Stimulated activated CD4-positive, alpha-beta T cell treated with anti-CD3 and anti-CD28 coated beads, TNF-alpha, amount 100 ng/mL, for 4 hours (primary cell): ENCODE data around the gene LRP1.

ENCODE experiments used
- DNase-seq, 3 experiments: peaks; one replicate each; pipeline ENCODE4 v3.0.0-alpha.2; 2020; ENCODE audit warnings: low read depth in 3 of 3

LRP1 gene

GRCh38 chr12:57211791-57212700 is 83.8 kb downstream of the LRP1 start:
- no peak for DNase-seq

DNA sequence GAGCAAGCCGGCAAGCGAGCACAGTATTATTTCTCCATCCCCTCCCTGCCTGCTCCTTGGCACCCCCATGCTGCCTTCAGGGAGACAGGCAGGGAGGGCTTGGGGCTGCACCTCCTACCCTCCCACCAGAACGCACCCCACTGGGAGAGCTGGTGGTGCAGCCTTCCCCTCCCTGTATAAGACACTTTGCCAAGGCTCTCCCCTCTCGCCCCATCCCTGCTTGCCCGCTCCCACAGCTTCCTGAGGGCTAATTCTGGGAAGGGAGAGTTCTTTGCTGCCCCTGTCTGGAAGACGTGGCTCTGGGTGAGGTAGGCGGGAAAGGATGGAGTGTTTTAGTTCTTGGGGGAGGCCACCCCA is 84.4 kb downstream of the LRP1 start:
- DNase-seq: no peak

DNA sequence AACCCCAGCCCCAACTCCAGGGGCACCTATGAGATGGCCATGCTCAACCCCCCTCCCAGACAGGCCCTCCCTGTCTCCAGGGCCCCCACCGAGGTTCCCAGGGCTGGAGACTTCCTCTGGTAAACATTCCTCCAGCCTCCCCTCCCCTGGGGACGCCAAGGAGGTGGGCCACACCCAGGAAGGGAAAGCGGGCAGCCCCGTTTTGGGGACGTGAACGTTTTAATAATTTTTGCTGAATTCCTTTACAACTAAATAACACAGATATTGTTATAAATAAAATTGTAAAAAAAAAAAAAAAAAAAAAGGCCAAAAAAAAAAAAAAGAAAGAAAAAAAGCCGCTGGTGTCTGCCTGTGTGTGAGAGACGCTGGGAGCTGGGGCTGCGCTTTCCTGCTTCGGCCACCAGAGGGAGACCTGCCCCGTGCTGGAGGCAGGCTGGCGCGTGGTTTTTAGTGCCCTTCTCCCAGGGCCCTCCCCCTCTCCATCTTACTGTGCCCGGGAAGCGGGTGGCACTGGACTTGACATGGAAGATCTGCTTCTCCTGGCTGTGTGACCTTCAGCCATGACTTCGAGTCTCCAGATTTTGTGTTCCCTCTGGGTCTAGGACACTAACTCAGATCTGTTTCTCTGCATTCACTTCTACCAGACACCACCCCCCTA is 84.9 kb downstream of the LRP1 start:
- peak; percentile 61 to 75 (median 72) for DNase-seq

GRCh38 chr12:57213763-57214397 is 85.6 kb downstream of the LRP1 start:
- DNase-seq: no peak

DNA sequence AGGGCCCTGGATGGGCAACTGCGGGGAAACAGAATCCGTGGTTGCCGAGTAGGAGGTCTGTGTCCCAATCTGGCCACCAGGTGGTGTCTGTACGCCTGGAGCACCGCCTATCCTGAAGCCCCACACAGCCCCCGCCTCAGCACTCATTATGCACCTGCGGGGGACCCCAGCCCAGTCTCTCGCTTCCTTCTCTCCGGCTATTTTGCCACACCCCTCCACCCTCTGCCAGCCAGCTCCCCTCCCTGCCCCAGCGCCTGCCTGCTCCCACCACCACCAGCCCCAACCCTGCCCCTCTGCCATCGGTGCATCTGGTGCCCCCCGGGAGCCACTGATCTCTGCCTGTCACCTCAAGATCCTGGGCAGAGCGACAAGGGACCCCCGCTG is 86.1 kb downstream of the LRP1 start:
- peak; percentile 44 to 55 (median 53) for DNase-seq

DNA sequence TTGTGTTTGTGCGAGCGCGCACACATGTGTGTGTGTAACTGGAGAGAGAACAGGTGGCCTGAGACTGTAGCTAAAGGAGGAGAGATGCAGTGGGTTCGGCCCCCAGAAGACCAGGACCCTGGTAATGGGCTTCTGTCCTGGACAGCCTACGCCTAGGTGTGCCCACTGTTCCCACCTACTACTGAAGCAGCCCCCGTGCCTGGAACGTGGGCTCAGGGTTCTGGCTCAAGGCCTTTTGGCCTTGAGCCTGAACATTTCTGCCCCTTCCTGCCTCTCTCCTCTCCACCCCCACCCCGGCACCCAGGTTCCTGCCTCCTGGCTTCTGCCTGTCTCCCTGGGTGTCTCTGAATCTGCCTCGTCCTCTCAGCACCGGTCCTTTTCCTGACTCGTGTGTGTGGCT is 86.8 kb downstream of the LRP1 start:
- no peak for DNase-seq

DNA sequence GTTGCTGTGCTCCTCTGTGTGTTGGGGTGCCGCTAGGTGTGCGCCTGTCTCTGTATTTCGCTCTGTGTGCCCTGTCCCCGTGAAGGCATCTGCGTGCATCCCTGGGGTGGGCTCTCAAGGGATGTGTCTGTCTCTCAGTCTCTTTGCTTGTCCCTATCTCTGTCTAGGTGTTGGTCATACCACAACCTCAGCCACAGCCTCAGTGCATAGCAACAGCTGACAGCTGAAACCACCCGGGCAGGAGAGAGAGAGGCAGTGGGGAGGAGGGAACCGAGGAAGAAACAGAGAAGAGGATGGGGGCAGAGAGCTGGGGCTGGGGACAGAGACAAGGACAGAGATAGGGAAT is 87.4 kb downstream of the LRP1 start:
- no peak for DNase-seq

- peak in 2 of 3 experiments; percentile 50 to 55 for DNase-seq
These were observed 88.0 kb downstream of the LRP1 start, which contains the start of gene NXPH4 for GRCh38 chr12:57216014-57216911. NXPH4 (plus strand) TSS chr12:57216794; CDS start chr12:57216970, 176 bp downstream.

GRCh38 chr12:57216921-57217879 is 88.9 kb downstream of the LRP1 start:
- no peak for DNase-seq

DNA sequence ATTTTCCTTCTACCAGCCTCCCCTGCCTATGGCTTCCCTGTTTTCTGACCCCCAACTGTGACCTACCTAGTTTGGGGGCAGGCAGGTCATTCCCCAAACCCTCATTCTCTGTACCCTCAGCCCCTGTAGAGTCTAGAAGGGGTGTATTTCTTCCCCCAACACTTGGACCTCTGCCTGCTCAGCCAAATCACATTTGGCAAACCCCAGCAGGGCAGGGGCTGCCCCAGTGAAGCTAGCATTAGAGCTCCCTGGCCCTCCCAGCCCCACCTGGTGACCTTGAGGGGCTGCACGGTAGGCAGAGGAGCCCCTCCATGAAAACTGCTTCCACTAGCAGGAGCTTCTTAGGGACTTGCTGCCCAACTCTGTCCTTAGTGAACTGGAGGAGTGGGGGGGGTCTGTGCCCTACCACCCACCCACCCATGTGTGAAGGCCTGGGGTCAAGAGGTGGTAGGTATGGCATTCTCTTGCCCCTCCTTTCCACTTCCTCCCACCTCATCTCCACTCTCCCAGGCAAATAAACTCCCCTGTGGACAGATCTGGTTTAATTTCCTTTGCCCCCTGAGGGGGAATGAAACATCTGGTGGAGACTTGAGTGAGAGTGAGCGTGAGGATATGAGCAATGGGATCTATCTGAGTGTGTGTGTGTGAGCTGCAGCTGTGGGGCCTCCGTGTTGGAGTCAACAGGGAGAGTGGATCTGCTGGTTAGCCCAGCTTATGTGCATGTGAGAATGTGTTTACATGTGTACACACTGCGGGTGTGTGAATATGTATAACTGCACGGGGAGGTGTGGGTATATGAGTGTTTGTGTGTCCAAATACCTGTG is 90.0 kb downstream of the LRP1 start:
- no peak for DNase-seq

GRCh38 chr12:57219205-57219992 is 91.1 kb downstream of the LRP1 start:
- no peak for DNase-seq

DNA sequence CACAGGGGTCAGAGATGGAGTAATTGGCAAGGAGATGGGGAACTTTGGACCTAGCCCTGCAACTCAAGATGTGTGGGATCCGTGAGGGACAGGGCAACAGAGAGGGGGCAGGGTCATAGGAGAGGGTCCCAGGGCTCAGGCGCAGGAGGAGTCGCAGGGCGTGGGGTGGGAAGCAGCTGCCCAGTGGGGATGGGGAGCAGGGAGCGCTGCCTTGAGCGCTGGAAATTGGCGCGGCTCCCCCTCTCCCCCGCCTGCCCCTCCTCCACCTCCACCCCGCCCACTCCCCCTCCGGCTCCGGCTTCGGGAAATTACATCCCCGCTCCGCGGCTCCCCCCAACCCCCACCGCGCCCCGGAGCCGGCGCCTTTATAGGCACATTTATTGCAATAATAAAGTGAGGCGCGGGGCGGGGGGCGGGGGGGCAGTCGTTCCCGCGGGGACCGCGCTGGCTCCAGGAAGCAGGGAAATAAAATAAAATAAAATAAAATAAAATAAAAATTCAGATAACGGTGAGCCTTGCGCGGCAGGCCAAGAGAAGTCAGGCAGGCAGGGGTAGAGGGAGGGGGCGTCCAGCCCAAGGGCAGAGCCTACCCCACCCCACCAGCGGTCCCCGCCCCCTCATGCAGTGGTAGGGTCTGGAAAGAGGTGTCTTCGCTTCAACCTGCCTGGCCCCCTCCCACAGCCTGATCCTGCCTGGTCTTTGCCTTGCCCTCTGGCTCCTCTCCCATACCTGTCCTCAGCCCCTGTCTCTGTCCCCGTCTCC is 91.9 kb downstream of the LRP1 start:
- no peak for DNase-seq

DNA sequence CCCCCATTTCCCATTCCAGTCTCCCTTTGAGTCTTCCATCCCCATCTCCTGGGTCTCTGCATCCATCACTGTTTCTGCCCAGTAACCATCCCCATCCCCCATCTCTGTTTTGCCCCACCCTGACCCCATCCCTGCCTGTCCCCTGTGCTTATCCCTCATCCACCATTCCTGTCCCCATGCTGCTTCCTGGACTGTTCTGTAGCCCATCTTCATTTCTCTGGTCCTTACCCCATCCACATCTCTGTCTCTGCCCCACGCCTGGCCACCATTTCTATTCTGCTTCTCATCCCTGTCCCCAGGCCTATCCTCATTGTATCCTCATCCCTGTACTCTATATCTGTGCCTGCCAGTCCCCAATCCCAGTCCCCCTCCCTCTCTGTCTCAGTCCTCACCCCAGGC is 92.5 kb downstream of the LRP1 start:
- no peak for DNase-seq

- DNase-seq: no peak
These were observed 93.1 kb downstream of the LRP1 start for GRCh38 chr12:57221169-57221917.

DNA sequence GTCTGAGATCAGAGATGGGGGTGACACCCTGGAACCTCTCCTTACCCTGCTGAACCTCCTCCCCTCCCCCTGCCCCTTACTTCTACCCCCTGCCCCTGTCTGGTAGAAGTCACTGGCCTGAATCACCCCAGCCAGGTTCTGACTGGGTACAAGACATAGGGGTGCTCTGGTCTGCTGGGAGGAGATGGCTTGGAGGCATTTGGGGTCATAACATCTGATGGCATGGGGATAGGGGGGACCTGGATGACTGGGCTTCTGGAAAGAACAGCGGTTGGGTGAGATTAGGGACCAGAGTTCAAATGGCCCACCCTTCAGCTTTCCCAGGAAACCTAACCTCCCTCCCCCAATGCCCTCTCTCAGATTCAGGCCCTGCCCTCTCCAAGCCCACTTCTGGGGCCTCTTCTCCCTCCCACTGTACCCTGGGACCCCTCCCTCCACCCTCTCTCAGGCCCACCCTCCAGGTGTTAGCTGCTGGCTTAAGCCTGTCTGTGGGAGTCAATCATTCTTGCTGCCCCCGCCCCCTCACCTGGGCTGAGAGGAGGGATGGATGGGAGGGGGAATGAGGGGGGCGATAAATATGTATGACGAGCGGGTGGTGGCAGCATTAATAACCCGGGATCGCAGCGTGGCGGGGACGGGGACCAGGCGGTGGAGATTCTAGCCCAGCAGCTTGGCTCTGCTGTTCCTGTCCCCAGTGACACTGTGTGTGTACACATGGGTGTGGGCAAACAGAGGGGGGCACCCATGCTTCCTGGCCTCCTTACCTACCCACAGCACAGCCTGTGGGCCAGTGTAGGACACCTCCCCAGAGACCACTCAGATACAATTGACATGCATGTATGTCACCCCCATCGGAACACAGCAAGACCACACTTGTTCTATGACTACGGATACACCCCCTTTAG is 94.3 kb downstream of the LRP1 start:
- no peak for DNase-seq
